SU-DHL-6 (cell line): Measurements from ENCODE around the gene ARRDC3.

Experiments used
- CTCF ChIP-seq: fragments of 200-600 bp; sonication (generic); IDR thresholded peaks from one replicate; pipeline ENCODE4 v1.5.1; 2017; ENCODE audit warnings: antibody characterized with exemption, mild to moderate bottlenecking, low read length, moderate library complexity; ENCODE audit not compliant: insufficient read depth, poor library complexity, severe bottlenecking
- EZH2phosphoT487 ChIP-seq: fragments of 200-600 bp; sonication (generic), shearing (Covaris generic); conservative IDR thresholded peaks from 2 replicates; pipeline ENCODE4 v1.6.1; 2018; ENCODE audit warnings: mild to moderate bottlenecking, antibody characterized with exemption, low read length, moderate library complexity, mixed read lengths

GRCh38 chr5:91366551-91366950 lies 16.6 kb downstream of the ARRDC3 start:
- TF ChIP-seq CTCF (no peak), EZH2phosphoT487 (no peak)
